ENCODE results near the gene PHACTR3. TPM values are rescaled to one million over a fixed set of nuclear protein-coding genes. Genes with fewer than 3 reads are reported as not detected.

Gene PHACTR3
- total RNA-seq, 4 donors from 2014 or later: 1.4 to 7.2 (median 4.3) TPM

GRCh38 chr20:59718751-59719150 is 114.4 kb downstream of the PHACTR3 start:
- no peak for DNase-seq (ENCODE audit: low spot score in 2 of 2)
- intact Hi-C loops (cut with DNase I; ENCODE audit: low total_unique reads): no loop called here
- WGBS, 2 donors: 52 to 64% methylated on average over 12 of the region's 12 CpGs
- no peak overlapping the region for H3K4me3 ChIP-seq (ENCODE audit: low read depth, poor library complexity, severe bottlenecking)
- no peak for TF ChIP-seq CTCF (IDR thresholded peaks at IDR 0.05)
- TF ChIP-seq POLR2A (IDR thresholded peaks at IDR 0.05): no peak

- TF ChIP-seq POLR2A (IDR thresholded peaks at IDR 0.05): no peak
- no peak for TF ChIP-seq CTCF (IDR thresholded peaks at IDR 0.05)
- intact Hi-C loops (cut with DNase I; ENCODE audit: low total_unique reads): no loop called here
- no peak overlapping the region for H3K4me3 ChIP-seq (ENCODE audit: low read depth, poor library complexity, severe bottlenecking)
- no peak for DNase-seq (ENCODE audit: low spot score in 2 of 2)
- 88 to 92% methylated on average over 10 of the region's 10 CpGs for WGBS, 2 donors
Observed at GRCh38 chr20:59720013-59720412, 115.7 kb downstream of the PHACTR3 start.

GRCh38 chr20:59721386-59721785 is 117.0 kb downstream of the PHACTR3 start:
- no peak overlapping the region for H3K4me3 ChIP-seq (ENCODE audit: low read depth, poor library complexity, severe bottlenecking)
- TF ChIP-seq CTCF (IDR thresholded peaks at IDR 0.05) (no peak), POLR2A (IDR thresholded peaks at IDR 0.05) (no peak)
- intact Hi-C loops (cut with DNase I; ENCODE audit: low total_unique reads): no loop called here
- WGBS, 2 donors: 88 to 91% methylated on average over 7 of the region's 7 CpGs
- DNase-seq (ENCODE audit: low spot score in 2 of 2): no peak

DNA sequence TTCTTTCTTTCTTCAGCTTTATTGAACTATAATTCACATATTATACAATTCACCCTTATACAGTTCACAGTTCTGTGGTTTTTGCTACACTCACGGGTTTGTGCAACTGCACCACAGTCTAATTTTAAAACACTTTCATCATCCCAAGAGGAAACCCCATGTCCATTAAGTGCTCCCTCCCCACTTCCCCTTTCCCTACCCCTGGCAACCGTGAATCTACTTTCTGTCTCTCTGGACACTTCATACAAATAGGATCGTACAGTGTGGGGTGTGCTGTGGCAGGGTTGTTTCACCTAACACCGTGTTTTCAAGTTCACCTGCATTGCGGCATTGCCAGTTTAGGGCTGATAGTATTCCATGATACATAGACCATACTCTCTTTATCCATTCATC is 118.8 kb downstream of the PHACTR3 start:
- WGBS, 2 donors: 70 to 73% methylated on average over 5 of the region's 5 CpGs
- intact Hi-C loops (cut with DNase I; ENCODE audit: low total_unique reads): no loop called here
- TF ChIP-seq CTCF (IDR thresholded peaks at IDR 0.05): no peak
- no peak for TF ChIP-seq POLR2A (IDR thresholded peaks at IDR 0.05)
- no peak overlapping the region for H3K4me3 ChIP-seq (ENCODE audit: low read depth, poor library complexity, severe bottlenecking)
- no peak for DNase-seq (ENCODE audit: low spot score in 2 of 2)

DNA sequence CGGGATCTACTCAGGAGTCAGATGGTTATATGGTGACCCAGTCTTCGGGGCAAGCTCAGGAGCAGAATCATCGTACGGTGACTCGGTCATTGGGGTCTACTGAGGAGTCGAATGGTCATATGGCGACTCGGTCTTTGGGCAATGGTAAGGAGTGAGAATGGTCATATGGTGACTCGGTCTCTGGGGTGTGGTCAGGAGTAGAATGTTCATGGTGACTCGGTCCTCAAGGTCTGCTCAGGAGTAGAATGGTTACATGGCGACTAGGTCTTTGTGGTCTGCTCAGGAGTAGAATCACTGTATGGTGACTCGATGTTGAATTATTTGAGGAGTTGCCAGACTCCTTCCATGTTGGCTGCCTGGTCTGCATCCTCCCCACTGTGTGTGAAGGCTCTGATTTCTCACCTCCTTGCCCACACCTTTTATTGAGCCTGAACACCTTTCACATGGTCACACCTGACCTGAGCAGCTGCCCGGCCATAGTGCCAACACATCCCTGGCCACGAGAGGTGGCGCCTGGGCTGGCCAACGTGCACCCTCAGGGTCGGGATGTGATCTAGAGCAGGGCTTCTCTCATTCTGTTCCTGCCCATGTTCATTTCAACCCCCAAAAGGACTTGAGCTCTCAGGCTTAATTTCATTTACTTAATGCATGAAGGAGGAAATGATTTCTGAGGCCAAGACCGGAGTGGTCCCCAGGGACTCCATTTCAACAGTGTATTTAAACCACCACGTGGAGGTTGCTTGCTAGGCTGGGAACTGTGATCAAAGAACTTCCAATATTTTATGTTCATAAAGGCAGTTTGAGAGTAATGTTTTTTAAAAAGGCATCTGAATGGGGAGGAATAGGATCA is 119.5 kb downstream of the PHACTR3 start:
- TF ChIP-seq POLR2A (IDR thresholded peaks at IDR 0.05): no peak
- TF ChIP-seq CTCF (IDR thresholded peaks at IDR 0.05): no peak
- intact Hi-C loops (cut with DNase I; ENCODE audit: low total_unique reads): no loop called here
- DNase-seq (ENCODE audit: low spot score in 2 of 2): peak in 1 of 2 donors; percentile 56
- WGBS, 2 donors: 84 to 87% methylated on average over 19 of the region's 19 CpGs
- H3K4me3 ChIP-seq (ENCODE audit: low read depth, poor library complexity, severe bottlenecking): no peak overlapping the region

Data from lower leg skin (tissue), 4 donors.